ENCODE measurements around the gene BBS5.

The BBS5 gene

DNA sequence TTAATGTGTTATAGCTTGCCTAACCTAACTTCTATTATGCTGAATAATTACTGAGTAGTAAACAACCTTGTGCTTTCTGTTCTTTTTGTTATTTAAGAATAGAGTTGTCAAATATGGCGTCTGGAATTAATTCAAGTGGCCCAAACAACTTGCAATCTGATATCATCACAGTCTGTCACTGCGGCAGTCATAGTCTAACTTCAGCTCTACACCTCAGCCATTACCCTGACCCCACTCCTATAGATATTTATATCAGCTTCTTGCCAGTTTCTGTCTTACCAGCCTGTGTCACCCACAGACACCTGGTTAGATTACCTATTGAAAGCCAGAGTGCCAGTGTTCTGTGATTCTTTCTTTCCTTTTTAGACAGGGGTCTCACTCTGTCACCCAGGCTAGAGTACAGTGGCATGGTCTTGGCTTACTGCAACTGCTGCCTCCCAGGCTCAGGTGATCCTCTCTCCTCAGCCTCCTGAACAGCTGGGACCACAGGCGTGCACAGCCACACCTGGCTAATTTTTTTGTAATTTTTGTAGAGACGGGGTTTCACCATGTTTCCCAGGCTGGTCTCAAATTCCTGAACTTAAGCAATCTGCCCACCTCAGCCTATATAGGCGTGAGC, 16.1 kb downstream of the BBS5 start:
- ChIA-PET CTCF (interaction anchor here (0.6 to 1.1 kb wide), 2 partner anchors 44 to 1257 kb away, joined by 3 read pairs; no protein-coding TSS in a partner anchor), POLR2A (no interaction called here)
- Histone ChIP-seq H3K36me3 (ENCODE audit: control insufficient read depth in 2 of 2, insufficient read depth in 1 of 2, low read length in 2 of 2) (peaks cover 0 to 14% of the 10 kb centered on the region in 2 experiments; a peak in 2 of 3 replicates), H3K9me3 (ENCODE audit: control insufficient read depth, insufficient read depth, low read depth, low read length) (no peaks in the 10 kb centered on the region), H3K4me1 (ENCODE audit: control insufficient read depth, insufficient read depth, low read length) (no peaks in the 10 kb centered on the region), H3K4me3 (ENCODE audit: low read depth, low read length) (no peak overlapping the region), H3K27ac (ENCODE audit: extremely low read depth, low read depth, low read length) (no peak overlapping the region)
- TF ChIP-seq ZFP69B (tag by site-specific recombination; IDR thresholded peaks at IDR 0.05): no peak
- TF ChIP-seq ZNF404 (tag by site-specific recombination; IDR thresholded peaks at IDR 0.05): no peak
- TF ChIP-seq ZNF274 (IDR thresholded peaks at IDR 0.05; ENCODE audit: low read length): no peak
- no peak for TF ChIP-seq ZNF274 (tag by site-specific recombination; IDR thresholded peaks at IDR 0.05; ENCODE audit: borderline replicate concordance)
- TF ChIP-seq ZNF416 (tag by site-specific recombination; IDR thresholded peaks at IDR 0.05): no peak
- no peak for TF ChIP-seq ZNF514 (tag by site-specific recombination; IDR thresholded peaks at IDR 0.05)
- no peak for TF ChIP-seq ZNF266 (tag by site-specific recombination; IDR thresholded peaks at IDR 0.05; ENCODE audit: low read depth)
- no peak for TF ChIP-seq GFI1B (tag by site-specific recombination; IDR thresholded peaks at IDR 0.05)
- no peak for TF ChIP-seq ZNF629 (tag by site-specific recombination; IDR thresholded peaks at IDR 0.05)
- TF ChIP-seq ZNF658 (tag by site-specific recombination; IDR thresholded peaks at IDR 0.05): no peak
- TF ChIP-seq ZNF23 (tag by site-specific recombination; IDR thresholded peaks at IDR 0.05; ENCODE audit: borderline replicate concordance): no peak
- TF ChIP-seq ZNF521 (tag by site-specific recombination; IDR thresholded peaks at IDR 0.05): no peak
- TF ChIP-seq ZNF211 (tag by site-specific recombination; IDR thresholded peaks at IDR 0.05; ENCODE audit: low read depth): no peak
- no peak for TF ChIP-seq SCRT2 (tag by site-specific recombination; IDR thresholded peaks at IDR 0.05)
- TF ChIP-seq, protein P1, sequence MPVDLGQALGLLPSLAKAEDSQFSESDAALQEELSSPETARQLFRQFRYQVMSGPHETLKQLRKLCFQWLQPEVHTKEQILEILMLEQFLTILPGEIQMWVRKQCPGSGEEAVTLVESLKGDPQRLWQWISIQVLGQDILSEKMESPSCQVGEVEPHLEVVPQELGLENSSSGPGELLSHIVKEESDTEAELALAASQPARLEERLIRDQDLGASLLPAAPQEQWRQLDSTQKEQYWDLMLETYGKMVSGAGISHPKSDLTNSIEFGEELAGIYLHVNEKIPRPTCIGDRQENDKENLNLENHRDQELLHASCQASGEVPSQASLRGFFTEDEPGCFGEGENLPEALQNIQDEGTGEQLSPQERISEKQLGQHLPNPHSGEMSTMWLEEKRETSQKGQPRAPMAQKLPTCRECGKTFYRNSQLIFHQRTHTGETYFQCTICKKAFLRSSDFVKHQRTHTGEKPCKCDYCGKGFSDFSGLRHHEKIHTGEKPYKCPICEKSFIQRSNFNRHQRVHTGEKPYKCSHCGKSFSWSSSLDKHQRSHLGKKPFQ (tag by site-specific recombination; IDR thresholded peaks at IDR 0.05): no peak
- TF ChIP-seq ZNF311 (tag by site-specific recombination; IDR thresholded peaks at IDR 0.05; ENCODE audit: borderline replicate concordance): no peak
- TF ChIP-seq HOXA7 (CRISPR knock-in tag; IDR thresholded peaks at IDR 0.05; ENCODE audit: borderline replicate concordance): no peak
- TF ChIP-seq ZNF560 (tag by site-specific recombination; IDR thresholded peaks at IDR 0.05; ENCODE audit: borderline replicate concordance): no peak

DNA sequence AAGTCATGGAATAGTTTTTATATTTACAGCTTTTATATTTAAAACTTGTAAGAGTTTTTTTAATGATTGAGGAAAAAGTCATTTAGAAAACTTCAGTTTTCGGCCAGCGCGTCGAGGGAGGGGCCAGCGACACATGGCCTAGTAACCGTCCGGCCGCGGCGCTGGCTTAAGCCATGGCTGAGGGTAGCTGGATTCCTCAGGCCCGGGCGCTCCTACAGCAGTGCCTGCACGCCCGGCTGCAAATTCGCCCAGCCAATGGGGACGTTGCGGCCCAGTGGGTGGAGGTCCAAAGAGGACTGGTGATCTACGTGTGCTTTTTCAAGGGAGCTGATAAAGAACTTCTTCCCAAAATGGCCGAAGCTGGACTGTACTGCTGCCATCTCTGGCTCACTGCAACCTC, 25.4 kb downstream of the BBS5 start:
- H3K9me3 ChIP-seq (ENCODE audit: control insufficient read depth, insufficient read depth, low read depth, low read length): no peaks in the 10 kb centered on the region
- no peak overlapping the region for H3K4me3 ChIP-seq (ENCODE audit: low read depth, low read length)
- POLR2A ChIA-PET: no interaction called here
- H3K27ac ChIP-seq (ENCODE audit: extremely low read depth, low read depth, low read length): no peak overlapping the region
- CTCF ChIA-PET: no interaction called here
- TF ChIP-seq ZNF677 (tag by site-specific recombination; IDR thresholded peaks at IDR 0.05): no peak
- TF ChIP-seq, protein P2, sequence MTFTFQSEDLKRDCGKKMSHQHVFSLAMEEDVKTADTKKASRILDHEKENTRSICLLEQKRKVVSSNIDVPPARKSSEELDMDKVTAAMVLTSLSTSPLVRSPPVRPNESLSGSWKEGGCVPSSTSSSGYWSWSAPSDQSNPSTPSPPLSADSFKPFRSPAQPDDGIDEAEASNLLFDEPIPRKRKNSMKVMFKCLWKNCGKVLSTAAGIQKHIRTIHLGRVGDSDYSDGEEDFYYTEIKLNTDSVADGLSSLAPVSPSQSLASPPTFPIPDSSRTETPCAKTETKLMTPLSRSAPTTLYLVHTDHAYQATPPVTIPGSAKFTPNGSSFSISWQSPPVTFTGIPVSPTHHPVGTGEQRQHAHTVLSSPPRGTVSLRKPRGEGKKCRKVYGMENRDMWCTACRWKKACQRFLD (tag by site-specific recombination; IDR thresholded peaks at IDR 0.05): no peak
- peaks cover 0 to 17% of the 10 kb centered on the region in 2 experiments; a peak in 1 of 3 replicates for H3K36me3 ChIP-seq (ENCODE audit: control insufficient read depth in 2 of 2, insufficient read depth in 1 of 2, low read length in 2 of 2)
- peaks cover 2% of the 10 kb centered on the region; the same call in 1 of the 2 replicates for H3K4me1 ChIP-seq (ENCODE audit: control insufficient read depth, insufficient read depth, low read length)

DNA sequence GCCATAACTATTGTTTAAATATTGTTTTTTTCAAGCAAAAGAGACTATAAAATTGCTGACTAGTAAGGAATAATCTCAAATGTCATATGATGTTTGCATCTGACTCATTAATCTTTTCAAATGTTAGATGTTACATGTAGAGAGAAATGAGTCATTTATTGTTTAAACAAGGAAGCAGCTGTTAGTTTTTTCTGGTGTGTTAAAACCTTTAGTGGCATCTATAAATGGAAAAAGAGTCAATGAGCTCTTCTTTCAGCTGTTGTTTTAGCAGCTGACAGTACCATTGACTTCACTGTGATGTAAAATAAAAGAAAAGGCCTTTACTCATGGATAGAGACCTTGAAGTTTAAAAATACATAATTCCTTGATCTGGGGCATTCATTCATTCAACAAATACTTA, 28.4 kb downstream of the BBS5 start:
- no peak overlapping the region for H3K27ac ChIP-seq (ENCODE audit: extremely low read depth, low read depth, low read length)
- H3K36me3 ChIP-seq (ENCODE audit: control insufficient read depth in 2 of 2, insufficient read depth in 1 of 2, low read length in 2 of 2): peaks cover 0 to 7% of the 10 kb centered on the region in 2 experiments; a peak in 1 of 3 replicates
- ChIA-PET POLR2A (interaction anchor here (0.6 kb wide), 1 partner anchor 1062 kb away, joined by 6 read pairs; no protein-coding TSS in a partner anchor), CTCF (interaction anchor here (0.6 kb wide), 1 partner anchor 375 kb away, joined by 3 read pairs; no protein-coding TSS in a partner anchor)
- no peaks in the 10 kb centered on the region for H3K9me3 ChIP-seq (ENCODE audit: control insufficient read depth, insufficient read depth, low read depth, low read length)
- H3K4me1 ChIP-seq (ENCODE audit: control insufficient read depth, insufficient read depth, low read length): peaks cover 13% of the 10 kb centered on the region
- no peak overlapping the region for H3K4me3 ChIP-seq (ENCODE audit: low read depth, low read length)
- TF ChIP-seq BCL11B (tag by site-specific recombination; IDR thresholded peaks at IDR 0.05; ENCODE audit: low read depth) (no peak), ZNF394 (tag by site-specific recombination; IDR thresholded peaks at IDR 0.05; ENCODE audit: borderline replicate concordance) (no peak), ZNF791 (tag by site-specific recombination; IDR thresholded peaks at IDR 0.05) (no peak), MZF1 (tag by site-specific recombination; IDR thresholded peaks at IDR 0.05; ENCODE audit: borderline replicate concordance) (no peak), ZSCAN30 (tag by site-specific recombination; IDR thresholded peaks at IDR 0.05) (no peak), ZNF530 (tag by site-specific recombination; IDR thresholded peaks at IDR 0.05; ENCODE audit: low read depth) (no peak)
- TF ChIP-seq, protein P3, sequence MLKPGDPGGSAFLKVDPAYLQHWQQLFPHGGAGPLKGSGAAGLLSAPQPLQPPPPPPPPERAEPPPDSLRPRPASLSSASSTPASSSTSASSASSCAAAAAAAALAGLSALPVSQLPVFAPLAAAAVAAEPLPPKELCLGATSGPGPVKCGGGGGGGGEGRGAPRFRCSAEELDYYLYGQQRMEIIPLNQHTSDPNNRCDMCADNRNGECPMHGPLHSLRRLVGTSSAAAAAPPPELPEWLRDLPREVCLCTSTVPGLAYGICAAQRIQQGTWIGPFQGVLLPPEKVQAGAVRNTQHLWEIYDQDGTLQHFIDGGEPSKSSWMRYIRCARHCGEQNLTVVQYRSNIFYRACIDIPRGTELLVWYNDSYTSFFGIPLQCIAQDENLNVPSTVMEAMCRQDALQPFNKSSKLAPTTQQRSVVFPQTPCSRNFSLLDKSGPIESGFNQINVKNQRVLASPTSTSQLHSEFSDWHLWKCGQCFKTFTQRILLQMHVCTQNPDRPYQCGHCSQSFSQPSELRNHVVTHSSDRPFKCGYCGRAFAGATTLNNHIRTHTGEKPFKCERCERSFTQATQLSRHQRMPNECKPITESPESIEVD (tag by site-specific recombination; IDR thresholded peaks at IDR 0.05): peak; percentile 87
- TF ChIP-seq, protein P4, sequence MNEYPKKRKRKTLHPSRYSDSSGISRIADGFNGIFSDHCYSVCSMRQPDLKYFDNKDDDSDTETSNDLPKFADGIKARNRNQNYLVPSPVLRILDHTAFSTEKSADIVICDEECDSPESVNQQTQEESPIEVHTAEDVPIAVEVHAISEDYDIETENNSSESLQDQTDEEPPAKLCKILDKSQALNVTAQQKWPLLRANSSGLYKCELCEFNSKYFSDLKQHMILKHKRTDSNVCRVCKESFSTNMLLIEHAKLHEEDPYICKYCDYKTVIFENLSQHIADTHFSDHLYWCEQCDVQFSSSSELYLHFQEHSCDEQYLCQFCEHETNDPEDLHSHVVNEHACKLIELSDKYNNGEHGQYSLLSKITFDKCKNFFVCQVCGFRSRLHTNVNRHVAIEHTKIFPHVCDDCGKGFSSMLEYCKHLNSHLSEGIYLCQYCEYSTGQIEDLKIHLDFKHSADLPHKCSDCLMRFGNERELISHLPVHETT (tag by site-specific recombination; IDR thresholded peaks at IDR 0.05): 0 out of 2 replicates have a peak, but pooled peaks have one; percentile 33
